HL-60 (cell line): ENCODE measurements around the gene PARN.

Experiments used
- DNase-seq, 2 experiments: peaks; one replicate each; pipeline ENCODE4 v3.0.0-alpha.2; 2010 to 2020; ENCODE audit warnings: low read depth in 1 of 2, low spot score in 1 of 2
- H3K27ac ChIP-seq: fragments of 250-450 bp; sonication (Bioruptor Pico); replicated peaks from 2 replicates; pipeline ENCODE4 v1.5.1; 2020; ENCODE audit warnings: mild to moderate bottlenecking, moderate library complexity
- H3K27me3 ChIP-seq: fragments of 250-450 bp; sonication (Bioruptor Pico); 2 replicates; pipeline ENCODE4 v1.5.1; 2021; ENCODE audit warnings: mild to moderate bottlenecking, moderate library complexity; ENCODE audit not compliant: insufficient read depth, poor library complexity, severe bottlenecking
- H3K4me3 ChIP-seq: replicated peaks from 2 replicates; pipeline ENCODE4 v1.5.1; 2011; ENCODE audit warnings: mild to moderate bottlenecking, control low read depth, low read length; ENCODE audit not compliant: insufficient read depth
- CTCF ChIP-seq: IDR thresholded peaks from one replicate; pipeline ENCODE4 v1.5.1; 2011; ENCODE audit warnings: low read length, control low read depth, inconsistent platforms; ENCODE audit not compliant: insufficient read depth
- GABPA ChIP-seq: IDR thresholded peaks from 2 replicates; pipeline ENCODE4 v1.6.1; 2012; ENCODE audit warnings: low read depth
- POLR2AphosphoS5 ChIP-seq: IDR thresholded peaks from 2 replicates; pipeline ENCODE4 v1.6.1; 2012; ENCODE audit warnings: low read depth
- REST ChIP-seq: IDR thresholded peaks from 2 replicates; pipeline ENCODE4 v1.6.1; 2012; ENCODE audit warnings: low read depth; ENCODE audit not compliant: insufficient replicate concordance
- SPI1 ChIP-seq: IDR thresholded peaks from 2 replicates; pipeline ENCODE4 v1.6.1; 2012; ENCODE audit warnings: low read depth, mild to moderate bottlenecking, borderline replicate concordance

The PARN gene

GRCh38 chr16:14428043-14428442 lies 202.0 kb downstream of the PARN start:
- H3K27me3 ChIP-seq: no peaks in the 10 kb centered on the region
- no peak overlapping the region for H3K4me3 ChIP-seq
- no peak overlapping the region for H3K27ac ChIP-seq
- DNase-seq: no peak
- TF ChIP-seq GABPA: no peak
- no peak for TF ChIP-seq CTCF

- DNase-seq: no peak
- TF ChIP-seq SPI1: no peak
- TF ChIP-seq REST: no peak
- no peak for TF ChIP-seq POLR2AphosphoS5
- no peak for TF ChIP-seq GABPA
- TF ChIP-seq CTCF: no peak
- Histone ChIP-seq H3K27ac (no peak overlapping the region), H3K4me3 (no peak overlapping the region), H3K27me3 (no peaks in the 10 kb centered on the region)
Measured at GRCh38 chr16:14427371-14427948, 202.6 kb downstream of the PARN start.

GRCh38 chr16:14424595-14424994 lies 205.5 kb downstream of the PARN start:
- Histone ChIP-seq H3K4me3 (no peak overlapping the region), H3K27me3 (no peaks in the 10 kb centered on the region), H3K27ac (no peak overlapping the region)
- TF ChIP-seq CTCF (no peak), REST (no peak), GABPA (no peak)
- DNase-seq: no peak

DNA sequence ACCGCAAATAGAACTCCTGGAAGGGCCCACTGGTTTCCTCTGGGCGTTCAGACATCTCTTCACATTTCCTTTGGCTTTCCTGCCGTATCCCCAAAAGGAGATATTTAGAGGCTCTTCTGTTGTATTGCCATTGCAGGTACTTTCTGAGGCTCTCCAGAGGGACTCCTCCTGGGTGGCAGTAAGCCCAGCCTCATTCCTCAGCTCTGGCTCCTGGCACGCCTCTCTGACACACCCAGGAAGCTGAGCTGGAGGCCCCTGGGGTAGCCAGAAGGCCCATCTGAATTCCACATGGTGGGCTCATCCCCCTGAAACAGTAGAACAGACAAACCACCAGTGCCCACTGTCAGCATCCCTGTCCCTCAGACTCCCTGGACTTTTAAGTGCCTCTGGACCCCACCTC lies 206.7 kb downstream of the PARN start:
- Histone ChIP-seq H3K4me3 (no peak overlapping the region), H3K27ac (no peak overlapping the region), H3K27me3 (no peaks in the 10 kb centered on the region)
- no peak for DNase-seq
- TF ChIP-seq REST: no peak
- TF ChIP-seq GABPA: no peak
- no peak for TF ChIP-seq POLR2AphosphoS5
- TF ChIP-seq CTCF: no peak
- TF ChIP-seq SPI1: no peak
